H9 (cell line): ENCODE data around the gene PHLPP2. TPM values are rescaled to one million over a fixed set of nuclear protein-coding genes. Genes with fewer than 3 reads are reported as not detected.

ENCODE experiments used
- DNase-seq: peaks from one replicate; pipeline ENCODE4 v3.0.0-alpha.2; 2017
- H2AFZ ChIP-seq: one replicate; pipeline ENCODE4 v1.6.1; 2013; ENCODE audit warnings: mild to moderate bottlenecking, low read length, control low read depth, moderate library complexity
- H2AK5ac ChIP-seq: 2 replicates; pipeline ENCODE4 v1.6.1; 2013; ENCODE audit warnings: low read length, control low read depth, mixed read lengths; ENCODE audit not compliant: insufficient read length
- H2BK120ac ChIP-seq: one replicate; pipeline ENCODE4 v1.6.1; 2013; ENCODE audit warnings: low read depth, mild to moderate bottlenecking, low read length, control low read depth, inconsistent platforms; ENCODE audit not compliant: poor library complexity, severe bottlenecking
- H2BK12ac ChIP-seq: 2 replicates; pipeline ENCODE4 v1.6.1; 2013; ENCODE audit warnings: low read length, control low read depth, mixed read lengths, low read depth; ENCODE audit not compliant: insufficient read length
- H2BK15ac ChIP-seq: 2 replicates; pipeline ENCODE4 v1.6.1; 2013; ENCODE audit warnings: low read depth, low read length, control low read depth
- H2BK20ac ChIP-seq: one replicate; pipeline ENCODE4 v1.6.1; 2013; ENCODE audit warnings: low read depth, mild to moderate bottlenecking, low read length, control low read depth, inconsistent platforms; ENCODE audit not compliant: poor library complexity, severe bottlenecking
- H2BK5ac ChIP-seq: 2 replicates; pipeline ENCODE4 v1.6.1; 2013; ENCODE audit warnings: low read length, control low read depth, mixed read lengths; ENCODE audit not compliant: insufficient read length
- H3K14ac ChIP-seq: 2 replicates; pipeline ENCODE4 v1.6.1; 2013; ENCODE audit warnings: low read length, control low read depth; ENCODE audit not compliant: insufficient read depth
- H3K18ac ChIP-seq: 2 replicates; pipeline ENCODE4 v1.6.1; 2013; ENCODE audit warnings: low read depth, mild to moderate bottlenecking, mixed read lengths, low read length, control low read depth; ENCODE audit not compliant: insufficient read length
- H3K23ac ChIP-seq: 2 replicates; pipeline ENCODE4 v1.6.1; 2013; ENCODE audit warnings: low read length, control low read depth, mixed read lengths, low read depth; ENCODE audit not compliant: insufficient read length
- H3K23me2 ChIP-seq: 2 replicates; pipeline ENCODE4 v1.6.1; 2013; ENCODE audit warnings: low read depth, mild to moderate bottlenecking, mixed read lengths, low read length, control low read depth; ENCODE audit not compliant: insufficient read length, poor library complexity, severe bottlenecking
- H3K27ac ChIP-seq: 2 replicates; pipeline ENCODE4 v1.5.1; 2013; ENCODE audit warnings: low read length, control low read depth, mixed read lengths, low read depth; ENCODE audit not compliant: insufficient read length
- H3K27me3 ChIP-seq: 2 replicates; pipeline ENCODE4 v1.6.1; 2013; ENCODE audit warnings: low read length, control low read depth, inconsistent platforms; ENCODE audit not compliant: insufficient read depth
- H3K4ac ChIP-seq: 2 replicates; pipeline ENCODE4 v1.6.1; 2013; ENCODE audit warnings: low read depth, mild to moderate bottlenecking, control low read depth, inconsistent platforms, low read length, moderate library complexity
- H3K4me1 ChIP-seq: 2 replicates; pipeline ENCODE4 v1.6.1; 2013; ENCODE audit warnings: low read length, control low read depth, inconsistent platforms; ENCODE audit not compliant: insufficient read depth
- H3K4me2 ChIP-seq: 2 replicates; pipeline ENCODE4 v1.6.1; 2013; ENCODE audit warnings: low read length, control low read depth, mixed read lengths; ENCODE audit not compliant: insufficient read length, insufficient read depth
- H3K56ac ChIP-seq: 2 replicates; pipeline ENCODE4 v1.6.1; 2013; ENCODE audit warnings: low read depth, mild to moderate bottlenecking, mixed read lengths, low read length, control low read depth; ENCODE audit not compliant: insufficient read length
- H3K79me1 ChIP-seq: 2 replicates; pipeline ENCODE4 v1.6.1; 2013; ENCODE audit warnings: low read depth, mild to moderate bottlenecking, moderate library complexity, low read length, control low read depth, inconsistent platforms; ENCODE audit not compliant: insufficient read depth, poor library complexity, severe bottlenecking
- H3K79me2 ChIP-seq: 2 replicates; pipeline ENCODE4 v1.6.1; 2013; ENCODE audit warnings: low read length, control low read depth, inconsistent platforms; ENCODE audit not compliant: insufficient read depth
- H3K9ac ChIP-seq: 2 replicates; pipeline ENCODE4 v1.6.1; 2013; ENCODE audit warnings: low read length, control low read depth, mixed read lengths; ENCODE audit not compliant: insufficient read length; ENCODE audit errors: extremely low read depth
- H3K9me3 ChIP-seq: one replicate; pipeline ENCODE4 v1.6.1; 2013; ENCODE audit warnings: low read depth, low read length, inconsistent platforms; ENCODE audit not compliant: control insufficient read depth
- H3T11ph ChIP-seq: one replicate; pipeline ENCODE4 v1.6.1; 2013; ENCODE audit warnings: mild to moderate bottlenecking, low read length, control low read depth, inconsistent platforms
- H4K20me1 ChIP-seq: one replicate; pipeline ENCODE4 v1.6.1; 2013; ENCODE audit not compliant: control insufficient read depth, insufficient read length, insufficient read depth
- H4K5ac ChIP-seq: 2 replicates; pipeline ENCODE4 v1.6.1; 2013; ENCODE audit warnings: low read depth, mild to moderate bottlenecking, mixed read lengths, low read length, control low read depth; ENCODE audit not compliant: insufficient read length
- H4K8ac ChIP-seq: replicated peaks from 2 replicates; pipeline ENCODE4 v1.6.1; 2013; ENCODE audit warnings: low read length, control low read depth, mixed read lengths, low read depth; ENCODE audit not compliant: insufficient read length
- H4K91ac ChIP-seq: 2 replicates; pipeline ENCODE4 v1.6.1; 2013; ENCODE audit warnings: low read depth, mild to moderate bottlenecking, moderate library complexity, mixed read lengths, low read length, control low read depth; ENCODE audit not compliant: insufficient read length
- H3K27ac Mint-ChIP-seq, 3 experiments: 2 replicates in 2 of 3; 3 replicates in 1 of 3; pipeline ENCODE4 v1.8.0; 2020 to 2021; ENCODE audit warnings: mixed read lengths in 3 of 3, mild to moderate bottlenecking in 1 of 3, moderate library complexity in 1 of 3
- H3K27me3 Mint-ChIP-seq: 2 replicates; pipeline ENCODE4 v1.8.0; 2021; ENCODE audit warnings: low read depth, mild to moderate bottlenecking, moderate library complexity, mixed read lengths
- H3K36me3 Mint-ChIP-seq, 3 experiments: 2 replicates in 2 of 3; 3 replicates in 1 of 3; pipeline ENCODE4 v1.8.0; 2020 to 2021; ENCODE audit warnings: low read depth in 3 of 3, mixed read lengths in 3 of 3; ENCODE audit not compliant: insufficient read depth in 1 of 3
- H3K4me1 Mint-ChIP-seq, 2 experiments: 2 replicates each; pipeline ENCODE4 v1.8.0; 2020; ENCODE audit warnings: mixed read lengths in 2 of 2
- H3K4me3 Mint-ChIP-seq, 2 experiments: 2 replicates in 1 of 2; 3 replicates in 1 of 2; pipeline ENCODE4 v1.8.0; 2020 to 2021; ENCODE audit warnings: mild to moderate bottlenecking in 2 of 2, mixed read lengths in 2 of 2, moderate library complexity in 1 of 2
- H3K9me3 Mint-ChIP-seq, 2 experiments: 2 replicates in 1 of 2; 3 replicates in 1 of 2; pipeline ENCODE4 v1.8.0; 2020; ENCODE audit warnings: mild to moderate bottlenecking in 2 of 2, mixed read lengths in 2 of 2, moderate library complexity in 1 of 2
- WGBS: extraction: QIAGEN DNeasy Blood & Tissue Kit; methylation state at CpG from one replicate; pipeline ENCODE4 v1.1.7; 2013; ENCODE audit warnings: missing lambda C conversion rate, low lambda C conversion rate, mixed read lengths; ENCODE audit not compliant: insufficient read length; ENCODE audit errors: extremely low coverage; 5-methylcytosine and 5-hydroxymethylcytosine counted together
- total RNA-seq: library from RNA; stranded (reverse); gene quantifications from 2 replicates; pipeline ENCODE4 v1.2.1, GENCODE V29; 2021
- TF ChIP-seq, protein P1 (sequence below): fragments of 200-600 bp; sonication (generic); conservative IDR thresholded peaks from 3 replicates; pipeline ENCODE4 v1.8.0; 2021; ENCODE audit warnings: antibody characterized with exemption, mild to moderate bottlenecking

PHLPP2 gene
- total RNA-seq, 1 experiment from 2014 or later: 23.2 TPM

DNA sequence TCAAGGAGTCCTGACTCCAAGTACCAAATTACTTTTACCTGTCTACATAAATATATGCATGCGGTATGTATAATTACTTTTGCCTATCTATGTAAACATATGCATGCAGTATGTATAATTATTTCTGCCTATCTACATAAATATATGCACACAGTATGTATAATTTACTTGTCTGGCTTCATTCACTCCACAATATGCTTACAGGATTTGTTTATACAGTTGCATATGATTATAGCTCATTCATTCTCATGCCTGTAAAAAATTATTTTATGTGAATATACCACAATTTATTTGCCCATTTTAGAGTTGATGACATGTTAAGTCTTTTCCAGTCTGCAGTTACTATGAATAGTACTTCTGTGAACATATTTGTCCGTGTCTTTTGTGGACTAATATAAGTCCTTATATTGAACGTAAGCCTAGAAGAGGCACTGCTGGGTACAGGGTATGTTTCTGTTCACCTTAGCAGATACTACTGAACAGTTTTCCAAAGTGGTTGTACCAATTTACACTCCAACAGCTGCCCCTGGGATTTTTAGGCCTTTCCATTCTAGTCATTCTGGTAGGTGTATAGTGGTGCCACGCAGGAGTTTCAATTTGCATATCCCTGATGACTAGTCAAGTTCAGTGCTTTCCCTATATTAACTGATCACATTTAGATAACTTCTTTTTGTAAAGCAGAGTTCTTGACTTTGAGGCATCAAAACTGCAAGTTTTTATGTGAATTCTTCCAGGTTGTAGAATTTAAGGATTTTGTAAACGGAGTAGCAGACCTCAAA, 51.5 kb downstream of the PHLPP2 start:
- no peak overlapping the region for H4K8ac ChIP-seq
- H3K27ac Mint-ChIP-seq: no peak overlapping the region
- no peaks in the 10 kb centered on the region for H3K4me1 Mint-ChIP-seq
- no peak overlapping the region for H2BK12ac ChIP-seq
- H4K91ac ChIP-seq: no peak overlapping the region
- H3K23ac ChIP-seq: no peak overlapping the region
- no peak overlapping the region for H3K4ac ChIP-seq
- H3K18ac ChIP-seq: no peak overlapping the region
- no CpG with 5 or more reads among the region's 5 CpGs for WGBS
- H2BK15ac ChIP-seq: no peak overlapping the region
- no peaks in the 10 kb centered on the region for H3K79me1 ChIP-seq
- no peaks in the 10 kb centered on the region for H3K9me3 Mint-ChIP-seq
- H2BK120ac ChIP-seq: no peak overlapping the region
- H3T11ph ChIP-seq: no peak overlapping the region
- H3K56ac ChIP-seq: no peak overlapping the region
- H3K27ac ChIP-seq: no peak overlapping the region
- peaks cover 7 to 76% (median 49%) of the 10 kb centered on the region in 3 experiments; a peak in 5 of 7 replicates for H3K36me3 Mint-ChIP-seq
- no peak overlapping the region for H2AK5ac ChIP-seq
- H3K9me3 ChIP-seq: no peaks in the 10 kb centered on the region
- H4K20me1 ChIP-seq: no peaks in the 10 kb centered on the region
- TF ChIP-seq, protein P1, sequence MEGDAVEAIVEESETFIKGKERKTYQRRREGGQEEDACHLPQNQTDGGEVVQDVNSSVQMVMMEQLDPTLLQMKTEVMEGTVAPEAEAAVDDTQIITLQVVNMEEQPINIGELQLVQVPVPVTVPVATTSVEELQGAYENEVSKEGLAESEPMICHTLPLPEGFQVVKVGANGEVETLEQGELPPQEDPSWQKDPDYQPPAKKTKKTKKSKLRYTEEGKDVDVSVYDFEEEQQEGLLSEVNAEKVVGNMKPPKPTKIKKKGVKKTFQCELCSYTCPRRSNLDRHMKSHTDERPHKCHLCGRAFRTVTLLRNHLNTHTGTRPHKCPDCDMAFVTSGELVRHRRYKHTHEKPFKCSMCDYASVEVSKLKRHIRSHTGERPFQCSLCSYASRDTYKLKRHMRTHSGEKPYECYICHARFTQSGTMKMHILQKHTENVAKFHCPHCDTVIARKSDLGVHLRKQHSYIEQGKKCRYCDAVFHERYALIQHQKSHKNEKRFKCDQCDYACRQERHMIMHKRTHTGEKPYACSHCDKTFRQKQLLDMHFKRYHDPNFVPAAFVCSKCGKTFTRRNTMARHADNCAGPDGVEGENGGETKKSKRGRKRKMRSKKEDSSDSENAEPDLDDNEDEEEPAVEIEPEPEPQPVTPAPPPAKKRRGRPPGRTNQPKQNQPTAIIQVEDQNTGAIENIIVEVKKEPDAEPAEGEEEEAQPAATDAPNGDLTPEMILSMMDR: no peak
- no peaks in the 10 kb centered on the region for H3K27me3 Mint-ChIP-seq
- no peaks in the 10 kb centered on the region for H3K27me3 ChIP-seq
- H3K4me3 Mint-ChIP-seq: no peak overlapping the region
- DNase-seq: no peak
- H3K9ac ChIP-seq: no peak overlapping the region
- H2BK20ac ChIP-seq: no peak overlapping the region
- H4K5ac ChIP-seq: no peak overlapping the region
- no peak overlapping the region for H2AFZ ChIP-seq
- H3K14ac ChIP-seq: no peak overlapping the region
- H2BK5ac ChIP-seq: no peak overlapping the region
- no peak overlapping the region for H3K4me2 ChIP-seq
- H3K23me2 ChIP-seq: no peaks in the 10 kb centered on the region
- no peaks in the 10 kb centered on the region for H3K4me1 ChIP-seq
- H3K79me2 ChIP-seq: no peaks in the 10 kb centered on the region
